ENCODE measurements around the gene C1orf216.

DNA sequence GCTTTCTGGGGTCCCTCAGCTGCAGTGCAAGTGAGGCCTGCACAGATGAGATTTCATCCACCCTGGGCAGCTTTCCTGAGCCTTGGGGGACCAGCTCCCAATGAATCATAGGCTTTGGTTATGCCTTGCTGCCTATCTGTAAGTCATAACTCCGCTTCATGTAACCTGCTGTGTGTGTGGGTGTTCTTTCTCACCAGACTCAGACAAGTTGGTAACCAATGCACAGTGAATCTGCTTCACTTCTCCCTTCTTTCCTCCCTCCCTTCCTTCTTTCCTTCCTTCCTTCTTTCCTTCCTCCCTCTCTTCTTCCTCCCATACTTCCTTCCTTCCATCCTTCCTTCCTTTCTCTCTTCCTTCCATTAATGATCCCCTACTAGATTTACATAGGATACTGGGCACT, 42.9 kb downstream of the C1orf216 start:
- TF ChIP-seq POLR2A (IDR thresholded peaks at IDR 0.05; ENCODE audit: low read depth, low read length) (no peak), EP300 (IDR thresholded peaks at IDR 0.05; ENCODE audit: borderline replicate concordance in 1 of 2, control insufficient read depth in 1 of 2, low read depth in 2 of 2, low read length in 2 of 2) (no peak), POLR2AphosphoS5 (IDR thresholded peaks at IDR 0.05; ENCODE audit: low read length) (no peak), TAF1 (IDR thresholded peaks at IDR 0.05; ENCODE audit: borderline replicate concordance, low read depth, low read length) (no peak), MYC (IDR thresholded peaks at IDR 0.05; ENCODE audit: insufficient read depth, insufficient read length, insufficient replicate concordance, low read length, severe bottlenecking) (no peak), BMI1 (IDR thresholded peaks at IDR 0.05; ENCODE audit: borderline replicate concordance) (no peak), RELA (IDR thresholded peaks at IDR 0.05; ENCODE audit: borderline replicate concordance, partially characterized antibody) (no peak), POLR2AphosphoS2 (IDR thresholded peaks at IDR 0.05; ENCODE audit: low read depth, low read length) (no peak), BCL11A (IDR thresholded peaks at IDR 0.05; ENCODE audit: low read depth, low read length) (no peak)
- TF ChIP-seq, protein P1, sequence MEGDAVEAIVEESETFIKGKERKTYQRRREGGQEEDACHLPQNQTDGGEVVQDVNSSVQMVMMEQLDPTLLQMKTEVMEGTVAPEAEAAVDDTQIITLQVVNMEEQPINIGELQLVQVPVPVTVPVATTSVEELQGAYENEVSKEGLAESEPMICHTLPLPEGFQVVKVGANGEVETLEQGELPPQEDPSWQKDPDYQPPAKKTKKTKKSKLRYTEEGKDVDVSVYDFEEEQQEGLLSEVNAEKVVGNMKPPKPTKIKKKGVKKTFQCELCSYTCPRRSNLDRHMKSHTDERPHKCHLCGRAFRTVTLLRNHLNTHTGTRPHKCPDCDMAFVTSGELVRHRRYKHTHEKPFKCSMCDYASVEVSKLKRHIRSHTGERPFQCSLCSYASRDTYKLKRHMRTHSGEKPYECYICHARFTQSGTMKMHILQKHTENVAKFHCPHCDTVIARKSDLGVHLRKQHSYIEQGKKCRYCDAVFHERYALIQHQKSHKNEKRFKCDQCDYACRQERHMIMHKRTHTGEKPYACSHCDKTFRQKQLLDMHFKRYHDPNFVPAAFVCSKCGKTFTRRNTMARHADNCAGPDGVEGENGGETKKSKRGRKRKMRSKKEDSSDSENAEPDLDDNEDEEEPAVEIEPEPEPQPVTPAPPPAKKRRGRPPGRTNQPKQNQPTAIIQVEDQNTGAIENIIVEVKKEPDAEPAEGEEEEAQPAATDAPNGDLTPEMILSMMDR (IDR thresholded peaks at IDR 0.05 in 2 of 3, conservative IDR thresholded peaks at IDR 0.05 in 1 of 3; ENCODE audit: control insufficient read depth in 2 of 3, extremely low read depth in 1 of 3, insufficient read depth in 1 of 3, low read depth in 3 of 3, low read length in 3 of 3), result no peak
- TF ChIP-seq, protein P2, sequence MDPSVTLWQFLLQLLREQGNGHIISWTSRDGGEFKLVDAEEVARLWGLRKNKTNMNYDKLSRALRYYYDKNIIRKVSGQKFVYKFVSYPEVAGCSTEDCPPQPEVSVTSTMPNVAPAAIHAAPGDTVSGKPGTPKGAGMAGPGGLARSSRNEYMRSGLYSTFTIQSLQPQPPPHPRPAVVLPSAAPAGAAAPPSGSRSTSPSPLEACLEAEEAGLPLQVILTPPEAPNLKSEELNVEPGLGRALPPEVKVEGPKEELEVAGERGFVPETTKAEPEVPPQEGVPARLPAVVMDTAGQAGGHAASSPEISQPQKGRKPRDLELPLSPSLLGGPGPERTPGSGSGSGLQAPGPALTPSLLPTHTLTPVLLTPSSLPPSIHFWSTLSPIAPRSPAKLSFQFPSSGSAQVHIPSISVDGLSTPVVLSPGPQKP (IDR thresholded peaks at IDR 0.05; ENCODE audit: low read depth, low read length), result no peak
